ENCODE measurements around the gene PAPLN. TPM values are rescaled to one million over a fixed set of nuclear protein-coding genes. Genes with fewer than 3 reads are reported as not detected.

PAPLN gene
- total RNA-seq, 1 experiment from 2014 or later, result 9.6 TPM

DNA sequence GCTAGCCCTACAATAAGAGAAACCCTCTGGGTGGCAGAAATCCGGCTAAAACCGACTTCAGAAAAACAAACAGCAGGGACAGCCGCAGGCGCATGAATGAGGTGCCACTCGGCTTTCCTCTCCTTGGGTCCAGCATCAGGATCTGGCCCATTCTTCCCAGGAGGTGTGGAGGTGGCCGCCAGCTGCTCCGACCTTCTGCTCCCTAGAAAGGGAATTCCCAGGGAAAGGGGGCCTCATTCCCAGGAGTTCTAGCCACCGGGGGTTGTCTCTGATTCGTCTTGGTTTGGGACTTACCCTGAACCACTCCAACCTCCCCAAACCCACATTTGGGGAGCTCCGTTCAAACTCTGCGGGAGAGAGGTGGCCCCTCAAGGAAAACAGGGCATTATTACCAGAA lies 13.0 kb downstream of the PAPLN start:
- ATAC-seq (no peak), DNase-seq (ENCODE audit: low read depth, low spot score) (no peak)
- Histone ChIP-seq H3K36me3 (ENCODE audit: control insufficient read depth in 1 of 2, insufficient read depth in 2 of 2, low read length in 2 of 2) (no peaks in the 10 kb centered on the region; a peak in 1 of 4 replicates), H4K20me1 (ENCODE audit: insufficient read depth) (no peaks in the 10 kb centered on the region), H3K9me2 (ENCODE audit: insufficient read depth) (no peaks in the 10 kb centered on the region), H3K4me2 (ENCODE audit: low read length) (no peak overlapping the region), H3K4me3 (replicated peaks in 1 of 2; ENCODE audit: low read depth in 1 of 2, low read length in 2 of 2) (no peak overlapping the region), H3K9me3 (ENCODE audit: control insufficient read depth in 1 of 2, insufficient read depth in 1 of 2, low read depth in 1 of 2, low read length in 2 of 2) (no peaks in the 10 kb centered on the region), H3K79me2 (ENCODE audit: insufficient read depth, low read length) (no peaks in the 10 kb centered on the region), H3K4me1 (ENCODE audit: control insufficient read depth in 1 of 2, insufficient read depth in 2 of 2, low read length in 2 of 2) (no peaks in the 10 kb centered on the region), H3K9ac (ENCODE audit: low read length) (no peak overlapping the region), H3K27me3 (ENCODE audit: insufficient read depth, low read length) (no peaks in the 10 kb centered on the region), H2AFZ (ENCODE audit: low read depth, low read length, poor library complexity, severe bottlenecking) (no peak overlapping the region), H3K27ac (ENCODE audit: low read depth, low read length) (no peak overlapping the region)
- BruUV-seq (replicated peaks), result no TSS peak
- intact Hi-C loops (cut with micrococcal nuclease), result no loop called here
- CTCF ChIA-PET, result no interaction called here
- RAD21 ChIA-PET (ENCODE audit: low non-redundant PET in 1 of 2, low total read pairs in 2 of 2, uncharacterized antibody in 2 of 2, unreplicated experiment in 2 of 2), result no interaction called here
- POLR2A ChIA-PET, result no interaction called here
- TF ChIP-seq SIN3A (IDR thresholded peaks at IDR 0.05; ENCODE audit: low read depth) (no peak), EGR1 (IDR thresholded peaks at IDR 0.05; ENCODE audit: low read depth) (no peak), EZH2phosphoT487 (IDR thresholded peaks at IDR 0.05; ENCODE audit: borderline replicate concordance) (no peak), SRF (IDR thresholded peaks at IDR 0.05; ENCODE audit: low read depth) (no peak)

DNA sequence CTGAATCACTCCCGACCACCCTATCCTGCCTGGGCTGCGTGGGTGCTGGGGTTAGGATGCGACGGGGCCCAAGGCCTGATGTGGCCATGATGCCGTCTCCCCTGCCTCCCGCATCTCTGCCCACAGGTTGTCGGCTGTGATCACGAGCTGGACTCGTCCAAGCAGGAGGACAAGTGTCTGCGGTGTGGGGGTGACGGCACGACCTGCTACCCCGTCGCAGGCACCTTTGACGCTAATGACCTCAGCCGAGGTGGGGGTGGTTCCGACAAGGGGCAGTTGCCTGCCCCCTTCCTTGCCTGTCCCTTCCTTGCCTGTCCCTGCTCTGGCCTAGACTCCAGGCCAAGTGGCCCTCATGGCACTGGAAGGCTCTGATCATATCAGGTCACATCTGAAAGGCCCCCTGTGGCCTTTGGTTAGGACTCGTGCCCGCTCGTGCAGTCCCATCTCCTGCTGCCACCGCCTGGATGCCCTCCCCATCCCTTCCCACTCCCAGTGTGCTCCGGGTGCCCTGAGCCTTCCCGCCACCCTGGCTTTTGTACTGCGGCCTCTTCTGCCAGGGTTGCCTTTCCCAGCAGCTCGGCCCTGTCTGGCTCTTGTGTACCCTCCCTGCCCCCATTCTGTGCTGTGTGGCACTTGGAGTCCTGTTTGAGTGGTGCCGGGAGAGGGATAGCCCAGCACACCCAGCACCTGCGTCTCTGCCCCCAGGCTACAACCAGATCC lies 13.6 kb downstream of the PAPLN start:
- no peaks in the 10 kb centered on the region for H3K4me1 ChIP-seq (ENCODE audit: control insufficient read depth in 1 of 2, insufficient read depth in 2 of 2, low read length in 2 of 2)
- no peaks in the 10 kb centered on the region for H4K20me1 ChIP-seq (ENCODE audit: insufficient read depth)
- ATAC-seq (no peak), DNase-seq (ENCODE audit: low read depth, low spot score) (no peak)
- H2AFZ ChIP-seq (ENCODE audit: low read depth, low read length, poor library complexity, severe bottlenecking), result no peak overlapping the region
- no peaks in the 10 kb centered on the region for H3K27me3 ChIP-seq (ENCODE audit: insufficient read depth, low read length)
- H3K27ac ChIP-seq (ENCODE audit: low read depth, low read length), result no peak overlapping the region
- H3K4me2 ChIP-seq (ENCODE audit: low read length), result no peak overlapping the region
- BruUV-seq (replicated peaks), result no TSS peak
- intact Hi-C loops (cut with micrococcal nuclease), result no loop called here
- H3K79me2 ChIP-seq (ENCODE audit: insufficient read depth, low read length), result no peaks in the 10 kb centered on the region
- ChIA-PET RAD21 (ENCODE audit: low non-redundant PET in 1 of 2, low total read pairs in 2 of 2, uncharacterized antibody in 2 of 2, unreplicated experiment in 2 of 2) (no interaction called here), POLR2A (no interaction called here), CTCF (no interaction called here)
- no peak overlapping the region for H3K4me3 ChIP-seq (replicated peaks in 1 of 2; ENCODE audit: low read depth in 1 of 2, low read length in 2 of 2)
- H3K9me2 ChIP-seq (ENCODE audit: insufficient read depth), result no peaks in the 10 kb centered on the region
- H3K36me3 ChIP-seq (ENCODE audit: control insufficient read depth in 1 of 2, insufficient read depth in 2 of 2, low read length in 2 of 2), result no peaks in the 10 kb centered on the region; a peak in 1 of 4 replicates
- H3K9ac ChIP-seq (ENCODE audit: low read length), result no peak overlapping the region
- H3K9me3 ChIP-seq (ENCODE audit: control insufficient read depth in 1 of 2, insufficient read depth in 1 of 2, low read depth in 1 of 2, low read length in 2 of 2), result no peaks in the 10 kb centered on the region
- TF ChIP-seq ZFX (IDR thresholded peaks at IDR 0.05) (no peak), ELF1 (IDR thresholded peaks at IDR 0.05; ENCODE audit: borderline replicate concordance, low read depth) (no peak), EZH2 (IDR thresholded peaks at IDR 0.05) (no peak), POLR2AphosphoS5 (IDR thresholded peaks at IDR 0.05; ENCODE audit: low read depth, low read length) (no peak), JUND (IDR thresholded peaks at IDR 0.05) (no peak), CBX3 (IDR thresholded peaks at IDR 0.05; ENCODE audit: low read depth) (no peak), ZBTB33 (IDR thresholded peaks at IDR 0.05; ENCODE audit: extremely low read depth, insufficient replicate concordance, low read length) (no peak), YY1 (IDR thresholded peaks at IDR 0.05; ENCODE audit: extremely low read depth, insufficient replicate concordance, low read depth, low read length) (no peak), CEBPB (IDR thresholded peaks at IDR 0.05; ENCODE audit: low read depth) (no peak), FOSL1 (IDR thresholded peaks at IDR 0.05; ENCODE audit: low read depth) (no peak)
- TF ChIP-seq, protein P1, sequence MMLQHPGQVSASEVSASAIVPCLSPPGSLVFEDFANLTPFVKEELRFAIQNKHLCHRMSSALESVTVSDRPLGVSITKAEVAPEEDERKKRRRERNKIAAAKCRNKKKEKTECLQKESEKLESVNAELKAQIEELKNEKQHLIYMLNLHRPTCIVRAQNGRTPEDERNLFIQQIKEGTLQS (IDR thresholded peaks at IDR 0.05), result no peak
- TF ChIP-seq, protein P2, sequence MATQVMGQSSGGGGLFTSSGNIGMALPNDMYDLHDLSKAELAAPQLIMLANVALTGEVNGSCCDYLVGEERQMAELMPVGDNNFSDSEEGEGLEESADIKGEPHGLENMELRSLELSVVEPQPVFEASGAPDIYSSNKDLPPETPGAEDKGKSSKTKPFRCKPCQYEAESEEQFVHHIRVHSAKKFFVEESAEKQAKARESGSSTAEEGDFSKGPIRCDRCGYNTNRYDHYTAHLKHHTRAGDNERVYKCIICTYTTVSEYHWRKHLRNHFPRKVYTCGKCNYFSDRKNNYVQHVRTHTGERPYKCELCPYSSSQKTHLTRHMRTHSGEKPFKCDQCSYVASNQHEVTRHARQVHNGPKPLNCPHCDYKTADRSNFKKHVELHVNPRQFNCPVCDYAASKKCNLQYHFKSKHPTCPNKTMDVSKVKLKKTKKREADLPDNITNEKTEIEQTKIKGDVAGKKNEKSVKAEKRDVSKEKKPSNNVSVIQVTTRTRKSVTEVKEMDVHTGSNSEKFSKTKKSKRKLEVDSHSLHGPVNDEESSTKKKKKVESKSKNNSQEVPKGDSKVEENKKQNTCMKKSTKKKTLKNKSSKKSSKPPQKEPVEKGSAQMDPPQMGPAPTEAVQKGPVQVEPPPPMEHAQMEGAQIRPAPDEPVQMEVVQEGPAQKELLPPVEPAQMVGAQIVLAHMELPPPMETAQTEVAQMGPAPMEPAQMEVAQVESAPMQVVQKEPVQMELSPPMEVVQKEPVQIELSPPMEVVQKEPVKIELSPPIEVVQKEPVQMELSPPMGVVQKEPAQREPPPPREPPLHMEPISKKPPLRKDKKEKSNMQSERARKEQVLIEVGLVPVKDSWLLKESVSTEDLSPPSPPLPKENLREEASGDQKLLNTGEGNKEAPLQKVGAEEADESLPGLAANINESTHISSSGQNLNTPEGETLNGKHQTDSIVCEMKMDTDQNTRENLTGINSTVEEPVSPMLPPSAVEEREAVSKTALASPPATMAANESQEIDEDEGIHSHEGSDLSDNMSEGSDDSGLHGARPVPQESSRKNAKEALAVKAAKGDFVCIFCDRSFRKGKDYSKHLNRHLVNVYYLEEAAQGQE (IDR thresholded peaks at IDR 0.05; ENCODE audit: low read depth), result no peak
- TF ChIP-seq, protein P3, sequence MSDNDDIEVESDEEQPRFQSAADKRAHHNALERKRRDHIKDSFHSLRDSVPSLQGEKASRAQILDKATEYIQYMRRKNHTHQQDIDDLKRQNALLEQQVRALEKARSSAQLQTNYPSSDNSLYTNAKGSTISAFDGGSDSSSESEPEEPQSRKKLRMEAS (IDR thresholded peaks at IDR 0.05), result no peak
